Measurements from ENCODE around the gene RARRES2. TPM values are rescaled to one million over a fixed set of nuclear protein-coding genes. Genes with fewer than 3 reads are reported as not detected.

Gene RARRES2
- total RNA-seq, 1 donor from 2014 or later: not detected

- TF ChIP-seq, protein P1, sequence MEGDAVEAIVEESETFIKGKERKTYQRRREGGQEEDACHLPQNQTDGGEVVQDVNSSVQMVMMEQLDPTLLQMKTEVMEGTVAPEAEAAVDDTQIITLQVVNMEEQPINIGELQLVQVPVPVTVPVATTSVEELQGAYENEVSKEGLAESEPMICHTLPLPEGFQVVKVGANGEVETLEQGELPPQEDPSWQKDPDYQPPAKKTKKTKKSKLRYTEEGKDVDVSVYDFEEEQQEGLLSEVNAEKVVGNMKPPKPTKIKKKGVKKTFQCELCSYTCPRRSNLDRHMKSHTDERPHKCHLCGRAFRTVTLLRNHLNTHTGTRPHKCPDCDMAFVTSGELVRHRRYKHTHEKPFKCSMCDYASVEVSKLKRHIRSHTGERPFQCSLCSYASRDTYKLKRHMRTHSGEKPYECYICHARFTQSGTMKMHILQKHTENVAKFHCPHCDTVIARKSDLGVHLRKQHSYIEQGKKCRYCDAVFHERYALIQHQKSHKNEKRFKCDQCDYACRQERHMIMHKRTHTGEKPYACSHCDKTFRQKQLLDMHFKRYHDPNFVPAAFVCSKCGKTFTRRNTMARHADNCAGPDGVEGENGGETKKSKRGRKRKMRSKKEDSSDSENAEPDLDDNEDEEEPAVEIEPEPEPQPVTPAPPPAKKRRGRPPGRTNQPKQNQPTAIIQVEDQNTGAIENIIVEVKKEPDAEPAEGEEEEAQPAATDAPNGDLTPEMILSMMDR (IDR thresholded peaks at IDR 0.05): no peak
- H3K36me3 Mint-ChIP-seq (ENCODE audit: unreplicated experiment): no peaks in the 10 kb centered on the region
- H3K4me1 Mint-ChIP-seq (ENCODE audit: unreplicated experiment): peaks cover 2% of the 10 kb centered on the region
- H3K9me3 Mint-ChIP-seq (ENCODE audit: unreplicated experiment): peaks cover 8% of the 10 kb centered on the region
- no peak for DNase-seq (ENCODE audit: extremely low spot score, unreplicated experiment)
- no peak overlapping the region for H3K4me3 Mint-ChIP-seq (ENCODE audit: unreplicated experiment)
- no peak overlapping the region for H3K27ac Mint-ChIP-seq (ENCODE audit: unreplicated experiment)
- H3K27me3 Mint-ChIP-seq (ENCODE audit: unreplicated experiment): peaks cover 32% of the 10 kb centered on the region
Measured at GRCh38 chr7:150346922-150347321, 5.5 kb upstream of the RARRES2 start.

DNA sequence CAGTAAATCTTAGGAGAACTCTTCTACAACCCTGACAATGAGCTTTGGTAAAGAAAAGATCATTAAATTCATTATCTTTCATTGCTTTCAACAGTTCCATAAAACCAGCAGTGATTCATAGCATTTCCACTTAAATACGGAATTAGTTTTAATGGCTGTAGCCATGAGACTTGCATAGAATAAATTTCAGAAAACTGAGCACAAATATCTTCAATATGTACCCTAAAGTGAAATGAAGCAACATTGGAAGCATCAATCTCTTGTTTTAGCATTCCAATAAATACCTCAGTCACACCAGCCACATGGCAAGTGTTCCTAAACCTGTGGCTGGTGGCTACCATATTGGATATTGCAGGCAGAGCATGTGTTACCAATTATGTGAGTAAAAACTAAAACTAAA, 3.6 kb upstream of the RARRES2 start:
- H3K36me3 Mint-ChIP-seq (ENCODE audit: unreplicated experiment): no peaks in the 10 kb centered on the region
- H3K9me3 Mint-ChIP-seq (ENCODE audit: unreplicated experiment): peaks cover 8% of the 10 kb centered on the region
- peaks cover 4% of the 10 kb centered on the region for H3K4me1 Mint-ChIP-seq (ENCODE audit: unreplicated experiment)
- DNase-seq (ENCODE audit: extremely low spot score, unreplicated experiment): no peak
- H3K27ac Mint-ChIP-seq (ENCODE audit: unreplicated experiment): no peak overlapping the region
- no peak overlapping the region for H3K4me3 Mint-ChIP-seq (ENCODE audit: unreplicated experiment)
- TF ChIP-seq, protein P1 (IDR thresholded peaks at IDR 0.05): no peak
- H3K27me3 Mint-ChIP-seq (ENCODE audit: unreplicated experiment): peaks cover 41% of the 10 kb centered on the region

- Mint-ChIP-seq H3K4me3 (ENCODE audit: unreplicated experiment) (no peak overlapping the region), H3K9me3 (ENCODE audit: unreplicated experiment) (peaks cover 8% of the 10 kb centered on the region), H3K36me3 (ENCODE audit: unreplicated experiment) (no peaks in the 10 kb centered on the region), H3K27me3 (ENCODE audit: unreplicated experiment) (peaks cover 45% of the 10 kb centered on the region), H3K27ac (ENCODE audit: unreplicated experiment) (no peak overlapping the region), H3K4me1 (ENCODE audit: unreplicated experiment) (peaks cover 6% of the 10 kb centered on the region)
- TF ChIP-seq, protein P1 (IDR thresholded peaks at IDR 0.05): no peak
- no peak for DNase-seq (ENCODE audit: extremely low spot score, unreplicated experiment)
Measured at GRCh38 chr7:150344299-150344698, 2.9 kb upstream of the RARRES2 start.

DNA sequence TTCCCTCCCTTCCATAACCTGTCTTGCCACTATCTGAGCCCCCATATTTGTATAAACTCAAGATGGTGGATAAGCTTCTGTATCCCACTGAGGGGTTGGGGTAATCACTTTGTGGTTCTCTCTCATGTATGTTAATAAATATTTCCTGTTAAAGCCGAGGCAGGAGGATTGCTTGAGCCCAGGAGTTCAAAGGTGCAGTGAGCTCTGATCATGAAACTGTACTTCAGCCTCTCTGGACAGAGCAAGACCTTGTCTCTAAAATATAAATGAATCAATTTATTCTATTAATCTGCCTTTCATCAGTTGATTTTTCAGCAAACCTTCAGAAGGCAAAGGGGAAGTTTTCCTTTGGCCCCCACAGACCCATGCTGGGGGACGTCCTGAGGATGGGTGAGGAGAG, 1.8 kb upstream of the RARRES2 start:
- TF ChIP-seq, protein P1 (IDR thresholded peaks at IDR 0.05): no peak
- Mint-ChIP-seq H3K27ac (ENCODE audit: unreplicated experiment) (no peak overlapping the region), H3K9me3 (ENCODE audit: unreplicated experiment) (peaks cover 8% of the 10 kb centered on the region), H3K36me3 (ENCODE audit: unreplicated experiment) (no peaks in the 10 kb centered on the region), H3K4me3 (ENCODE audit: unreplicated experiment) (no peak overlapping the region), H3K27me3 (ENCODE audit: unreplicated experiment) (peaks cover 42% of the 10 kb centered on the region), H3K4me1 (ENCODE audit: unreplicated experiment) (peaks cover 6% of the 10 kb centered on the region)
- no peak for DNase-seq (ENCODE audit: extremely low spot score, unreplicated experiment)

DNA sequence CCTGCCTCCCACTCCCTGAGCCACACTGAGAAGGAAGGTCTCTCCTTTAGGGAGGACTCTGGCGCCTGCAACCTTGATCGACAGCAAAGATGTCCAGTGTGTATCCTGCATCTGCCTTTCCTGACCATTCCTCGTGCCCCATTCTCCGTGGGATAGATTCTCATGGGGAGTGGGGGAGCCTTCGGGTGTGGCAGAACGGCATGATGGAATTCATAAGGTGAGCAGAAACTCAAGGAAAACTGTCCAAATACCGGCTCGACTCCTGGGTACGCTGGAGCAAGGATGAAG, 636 bp upstream of the RARRES2 start:
- H3K9me3 Mint-ChIP-seq (ENCODE audit: unreplicated experiment): peaks cover 8% of the 10 kb centered on the region
- no peak overlapping the region for H3K4me3 Mint-ChIP-seq (ENCODE audit: unreplicated experiment)
- peaks cover 42% of the 10 kb centered on the region for H3K27me3 Mint-ChIP-seq (ENCODE audit: unreplicated experiment)
- H3K4me1 Mint-ChIP-seq (ENCODE audit: unreplicated experiment): peaks cover 6% of the 10 kb centered on the region
- no peaks in the 10 kb centered on the region for H3K36me3 Mint-ChIP-seq (ENCODE audit: unreplicated experiment)
- no peak for DNase-seq (ENCODE audit: extremely low spot score, unreplicated experiment)
- H3K27ac Mint-ChIP-seq (ENCODE audit: unreplicated experiment): no peak overlapping the region
- TF ChIP-seq, protein P1 (IDR thresholded peaks at IDR 0.05): no peak

All from osteocyte (in vitro differentiated cells).